CD4-positive, alpha-beta T cell (primary cell): Measurements from ENCODE around the gene GALNT2. TPM values are rescaled to one million over a fixed set of nuclear protein-coding genes. Genes with fewer than 3 reads are reported as not detected.

Source experiments
- ATAC-seq: fragments of 200-7000 bp; cut with Tn5 transposase; one replicate; pipeline ENCODE4 v1.10.0; 2022; ENCODE audit warnings: mild to moderate bottlenecking; ENCODE audit not compliant: poor library complexity
- CTCF ChIA-PET: fragments of 350-600 bp; sonication (Branson Sonifier 250); formaldehyde crosslinking; loops from one replicate; lab custom pipeline; 2021; ENCODE audit warnings: antibody characterized with exemption, inconsistent platforms; lab: Charles Lee
- POLR2A ChIA-PET: fragments of 350-600 bp; sonication (Branson Sonifier 250); formaldehyde crosslinking; loops from one replicate; lab custom pipeline; 2021; ENCODE audit warnings: antibody characterized with exemption, inconsistent platforms; lab: Charles Lee
- DNase-seq, 14 experiments: peaks; one replicate each; pipeline ENCODE4 v3.0.0-alpha.2; 2013 to 2020; ENCODE audit warnings: mixed read lengths in 2 of 14
- H3K27ac ChIP-seq, 2 donors: one replicate each; pipeline versions ENCODE4 v1.5.1 to v1.7.0; 2013; ENCODE audit warnings: low read length in 2 of 2, low read depth in 1 of 2, mild to moderate bottlenecking in 1 of 2
- H3K27me3 ChIP-seq, 2 experiments: 1 replicate in 1 of 2; 2 replicates in 1 of 2; pipeline versions ENCODE4 v1.6.1 to v1.7.0; 2013; ENCODE audit warnings: low read length in 2 of 2, control low read depth in 1 of 2, mild to moderate bottlenecking in 1 of 2, moderate library complexity in 1 of 2; ENCODE audit not compliant: insufficient read depth in 2 of 2, control insufficient read depth in 1 of 2
- H3K36me3 ChIP-seq: one replicate; pipeline ENCODE4 v1.6.1; 2013; ENCODE audit warnings: low read length, control low read depth; ENCODE audit not compliant: insufficient read depth
- H3K4me1 ChIP-seq: one replicate; pipeline ENCODE4 v1.6.1; 2013; ENCODE audit warnings: low read length, control low read depth; ENCODE audit not compliant: insufficient read depth
- H3K4me3 ChIP-seq: one replicate; pipeline ENCODE4 v1.5.1; 2013; ENCODE audit warnings: mild to moderate bottlenecking, low read length, moderate library complexity
- H3K9me3 ChIP-seq, 2 experiments: 1 replicate in 1 of 2; 2 replicates in 1 of 2; pipeline versions ENCODE4 v1.6.1 to v1.7.0; 2013; ENCODE audit warnings: low read length in 2 of 2, mild to moderate bottlenecking in 2 of 2, control low read depth in 1 of 2, moderate library complexity in 1 of 2; ENCODE audit not compliant: control insufficient read depth in 1 of 2, insufficient read depth in 1 of 2
- H3K27ac Mint-ChIP-seq: one replicate; pipeline ENCODE4 v1.8.0; 2020; ENCODE audit warnings: mixed read lengths
- H3K27me3 Mint-ChIP-seq: one replicate; pipeline ENCODE4 v1.8.0; 2021; ENCODE audit warnings: mixed read lengths
- H3K36me3 Mint-ChIP-seq: one replicate; pipeline ENCODE4 v1.8.0; 2021; ENCODE audit warnings: low read depth, mixed read lengths
- H3K4me1 Mint-ChIP-seq: one replicate; pipeline ENCODE4 v1.8.0; 2021; ENCODE audit warnings: low read depth, mixed read lengths
- H3K4me3 Mint-ChIP-seq: one replicate; pipeline ENCODE4 v1.8.0; 2020; ENCODE audit warnings: mild to moderate bottlenecking, mixed read lengths
- H3K9me3 Mint-ChIP-seq: one replicate; pipeline ENCODE4 v1.8.0; 2020; ENCODE audit warnings: mixed read lengths
- intact Hi-C, 2 experiments: fragments of 100-400 bp; cut with DNase I in 1 of 2; cut with micrococcal nuclease in 1 of 2; formaldehyde crosslinking; loops; one replicate each; pipeline versions ENCODE4 v1.15.1 to v1.9.0; 2023 to 2025; cut with DNase I, micrococcal nuclease
- total RNA-seq, 174 experiments: library from RNA in 2 of 174; stranded (reverse) in 2 of 174; gene quantifications; one replicate each; pipeline ENCODE4 v1.2.3 and lab custom pipeline; 2021 to 2026
- TF ChIP-seq, protein P1 (sequence below): fragments of 200-600 bp; IDR thresholded peaks from one replicate; pipeline ENCODE4 v1.8.0; 2022; ENCODE audit warnings: antibody characterized with exemption, mild to moderate bottlenecking

The GALNT2 gene
- total RNA-seq, 2 experiments from 2014 or later: 11.0 to 11.4 TPM

DNA sequence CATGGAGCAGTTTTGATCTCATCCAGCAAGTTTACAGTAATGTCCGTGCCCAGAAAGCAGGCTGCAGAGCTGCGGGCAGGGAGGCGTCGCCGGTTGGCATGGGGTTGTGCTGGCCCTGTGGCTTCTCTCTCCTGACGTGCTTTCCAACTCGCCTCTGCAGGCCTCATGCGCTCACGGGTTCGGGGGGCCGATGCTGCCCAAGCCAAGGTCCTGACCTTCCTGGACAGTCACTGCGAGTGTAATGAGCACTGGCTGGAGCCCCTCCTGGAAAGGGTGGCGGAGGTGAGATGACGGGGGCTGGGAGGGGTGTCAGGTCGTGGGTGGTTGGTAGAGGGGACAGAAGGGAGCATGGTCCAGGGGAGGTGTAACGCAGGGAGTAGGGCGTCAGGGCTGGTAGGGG, 176.1 kb downstream of the GALNT2 start:
- POLR2A ChIA-PET: no interaction called here
- TF ChIP-seq, protein P1, sequence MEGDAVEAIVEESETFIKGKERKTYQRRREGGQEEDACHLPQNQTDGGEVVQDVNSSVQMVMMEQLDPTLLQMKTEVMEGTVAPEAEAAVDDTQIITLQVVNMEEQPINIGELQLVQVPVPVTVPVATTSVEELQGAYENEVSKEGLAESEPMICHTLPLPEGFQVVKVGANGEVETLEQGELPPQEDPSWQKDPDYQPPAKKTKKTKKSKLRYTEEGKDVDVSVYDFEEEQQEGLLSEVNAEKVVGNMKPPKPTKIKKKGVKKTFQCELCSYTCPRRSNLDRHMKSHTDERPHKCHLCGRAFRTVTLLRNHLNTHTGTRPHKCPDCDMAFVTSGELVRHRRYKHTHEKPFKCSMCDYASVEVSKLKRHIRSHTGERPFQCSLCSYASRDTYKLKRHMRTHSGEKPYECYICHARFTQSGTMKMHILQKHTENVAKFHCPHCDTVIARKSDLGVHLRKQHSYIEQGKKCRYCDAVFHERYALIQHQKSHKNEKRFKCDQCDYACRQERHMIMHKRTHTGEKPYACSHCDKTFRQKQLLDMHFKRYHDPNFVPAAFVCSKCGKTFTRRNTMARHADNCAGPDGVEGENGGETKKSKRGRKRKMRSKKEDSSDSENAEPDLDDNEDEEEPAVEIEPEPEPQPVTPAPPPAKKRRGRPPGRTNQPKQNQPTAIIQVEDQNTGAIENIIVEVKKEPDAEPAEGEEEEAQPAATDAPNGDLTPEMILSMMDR: no peak
- intact Hi-C loops: no loop called here

GRCh38 chr1:230243583-230244353, 176.7 kb downstream of the GALNT2 start:
- Mint-ChIP-seq H3K4me1 (peaks cover 9% of the 10 kb centered on the region), H3K9me3 (peaks cover 3% of the 10 kb centered on the region), H3K27me3 (no peaks in the 10 kb centered on the region), H3K4me3 (no peak overlapping the region), H3K27ac (no peak overlapping the region), H3K36me3 (peaks cover 90% of the 10 kb centered on the region)
- Histone ChIP-seq H3K27me3 (no peaks in the 10 kb centered on the region), H3K4me1 (no peaks in the 10 kb centered on the region), H3K27ac (no peak overlapping the region), H3K36me3 (peaks cover 27% of the 10 kb centered on the region), H3K9me3 (no peaks in the 10 kb centered on the region), H3K4me3 (no peak overlapping the region)
- ATAC-seq (no peak), DNase-seq (no peak)
- TF ChIP-seq, protein P1: no peak
- intact Hi-C loops: no loop called here
- ChIA-PET POLR2A (no interaction called here), CTCF (no interaction called here)

More for the DNA sequence above, 176.1 kb downstream of the GALNT2 start:
- no peak overlapping the region for H3K27ac Mint-ChIP-seq
- Histone ChIP-seq H3K27me3 (no peaks in the 10 kb centered on the region), H3K4me3 (no peak overlapping the region), H3K36me3 (peaks cover 27% of the 10 kb centered on the region), H3K9me3 (no peaks in the 10 kb centered on the region), H3K4me1 (no peaks in the 10 kb centered on the region), H3K27ac (no peak overlapping the region)
- peaks cover 3% of the 10 kb centered on the region for H3K9me3 Mint-ChIP-seq
- peaks cover 9% of the 10 kb centered on the region for H3K4me1 Mint-ChIP-seq
- CTCF ChIA-PET: no interaction called here
- DNase-seq: no peak
- peaks cover 92% of the 10 kb centered on the region for H3K36me3 Mint-ChIP-seq
- no peaks in the 10 kb centered on the region for H3K27me3 Mint-ChIP-seq
- no peak overlapping the region for H3K4me3 Mint-ChIP-seq
- ATAC-seq: no peak

- no peaks in the 10 kb centered on the region for H3K27me3 Mint-ChIP-seq
- Histone ChIP-seq H3K27me3 (no peaks in the 10 kb centered on the region), H3K36me3 (peaks cover 44% of the 10 kb centered on the region), H3K27ac (no peak overlapping the region), H3K9me3 (no peaks in the 10 kb centered on the region), H3K4me1 (no peaks in the 10 kb centered on the region), H3K4me3 (no peak overlapping the region)
- TF ChIP-seq, protein P1: no peak
- peaks cover 90% of the 10 kb centered on the region for H3K36me3 Mint-ChIP-seq
- H3K9me3 Mint-ChIP-seq: no peaks in the 10 kb centered on the region
- DNase-seq: no peak
- CTCF ChIA-PET: no interaction called here
- intact Hi-C loops: no loop called here
- POLR2A ChIA-PET: no interaction called here
- H3K27ac Mint-ChIP-seq: no peak overlapping the region
- no peak for ATAC-seq
- no peaks in the 10 kb centered on the region for H3K4me1 Mint-ChIP-seq
- H3K4me3 Mint-ChIP-seq: no peak overlapping the region
Measured at GRCh38 chr1:230246551-230246950, 179.5 kb downstream of the GALNT2 start.
